Rectal smooth muscle tissue (tissue), 1 donor: ENCODE measurements around the gene COL20A1.

Experiments
- H3K27ac ChIP-seq: one replicate; pipeline ENCODE4 v1.7.0; 2013; ENCODE audit warnings: low read depth, low read length, inconsistent platforms
- H3K27me3 ChIP-seq: one replicate; pipeline ENCODE4 v1.7.0; 2013; ENCODE audit warnings: low read length; ENCODE audit not compliant: control insufficient read depth, insufficient read depth
- H3K36me3 ChIP-seq: one replicate; pipeline ENCODE4 v1.7.0; 2013; ENCODE audit warnings: low read length; ENCODE audit not compliant: control insufficient read depth, insufficient read depth
- H3K4me1 ChIP-seq: one replicate; pipeline ENCODE4 v1.7.0; 2013; ENCODE audit warnings: low read length; ENCODE audit not compliant: control insufficient read depth, insufficient read depth
- H3K4me3 ChIP-seq: one replicate; pipeline ENCODE4 v1.7.0; 2013; ENCODE audit warnings: low read length
- H3K9ac ChIP-seq: one replicate; pipeline ENCODE4 v1.7.0; 2013; ENCODE audit warnings: low read length

The COL20A1 gene

GRCh38 chr20:63311833-63312243 is 18.9 kb downstream of the COL20A1 start:
- no peak overlapping the region for H3K9ac ChIP-seq
- no peaks in the 10 kb centered on the region for H3K4me1 ChIP-seq
- H3K36me3 ChIP-seq: no peaks in the 10 kb centered on the region
- H3K4me3 ChIP-seq: no peak overlapping the region
- peaks cover 3% of the 10 kb centered on the region for H3K27me3 ChIP-seq
- H3K27ac ChIP-seq: no peak overlapping the region

GRCh38 chr20:63312273-63312672 is 19.3 kb downstream of the COL20A1 start:
- no peak overlapping the region for H3K9ac ChIP-seq
- H3K36me3 ChIP-seq: no peaks in the 10 kb centered on the region
- H3K4me1 ChIP-seq: no peaks in the 10 kb centered on the region
- H3K4me3 ChIP-seq: no peak overlapping the region
- no peak overlapping the region for H3K27ac ChIP-seq
- H3K27me3 ChIP-seq: peaks cover 3% of the 10 kb centered on the region

GRCh38 chr20:63312690-63313348 is 19.8 kb downstream of the COL20A1 start:
- no peaks in the 10 kb centered on the region for H3K4me1 ChIP-seq
- no peak overlapping the region for H3K4me3 ChIP-seq
- H3K27ac ChIP-seq: no peak overlapping the region
- H3K9ac ChIP-seq: no peak overlapping the region
- no peaks in the 10 kb centered on the region for H3K36me3 ChIP-seq
- H3K27me3 ChIP-seq: peaks cover 3% of the 10 kb centered on the region

- H3K4me3 ChIP-seq: no peak overlapping the region
- no peaks in the 10 kb centered on the region for H3K4me1 ChIP-seq
- H3K9ac ChIP-seq: no peak overlapping the region
- H3K27me3 ChIP-seq: peaks cover 3% of the 10 kb centered on the region
- no peak overlapping the region for H3K27ac ChIP-seq
- H3K36me3 ChIP-seq: no peaks in the 10 kb centered on the region
Observed at GRCh38 chr20:63313349-63314014, 20.5 kb downstream of the COL20A1 start.

GRCh38 chr20:63314015-63314471 is 21.1 kb downstream of the COL20A1 start:
- H3K9ac ChIP-seq: no peak overlapping the region
- H3K4me1 ChIP-seq: no peaks in the 10 kb centered on the region
- H3K27me3 ChIP-seq: peaks cover 3% of the 10 kb centered on the region
- no peaks in the 10 kb centered on the region for H3K36me3 ChIP-seq
- H3K27ac ChIP-seq: no peak overlapping the region
- H3K4me3 ChIP-seq: no peak overlapping the region

- H3K9ac ChIP-seq: no peak overlapping the region
- no peak overlapping the region for H3K4me3 ChIP-seq
- no peaks in the 10 kb centered on the region for H3K36me3 ChIP-seq
- no peaks in the 10 kb centered on the region for H3K4me1 ChIP-seq
- peaks cover 3% of the 10 kb centered on the region for H3K27me3 ChIP-seq
- no peak overlapping the region for H3K27ac ChIP-seq
Observed at GRCh38 chr20:63314566-63315239, 21.7 kb downstream of the COL20A1 start.

- H3K27me3 ChIP-seq: peaks cover 3% of the 10 kb centered on the region
- H3K4me1 ChIP-seq: no peaks in the 10 kb centered on the region
- no peak overlapping the region for H3K27ac ChIP-seq
- H3K9ac ChIP-seq: no peak overlapping the region
- H3K36me3 ChIP-seq: no peaks in the 10 kb centered on the region
- H3K4me3 ChIP-seq: no peak overlapping the region
Observed at GRCh38 chr20:63315240-63315689, 22.3 kb downstream of the COL20A1 start.

- Histone ChIP-seq H3K4me1 (no peaks in the 10 kb centered on the region), H3K36me3 (no peaks in the 10 kb centered on the region), H3K4me3 (no peak overlapping the region), H3K9ac (no peak overlapping the region), H3K27ac (no peak overlapping the region), H3K27me3 (peaks cover 3% of the 10 kb centered on the region)
Observed at GRCh38 chr20:63315731-63316491, 22.9 kb downstream of the COL20A1 start.

- H3K9ac ChIP-seq: no peak overlapping the region
- H3K27me3 ChIP-seq: peaks cover 3% of the 10 kb centered on the region
- no peaks in the 10 kb centered on the region for H3K4me1 ChIP-seq
- H3K36me3 ChIP-seq: no peaks in the 10 kb centered on the region
- no peak overlapping the region for H3K27ac ChIP-seq
- H3K4me3 ChIP-seq: no peak overlapping the region
Observed at GRCh38 chr20:63316502-63316921, 23.5 kb downstream of the COL20A1 start.

GRCh38 chr20:63317061-63317460 is 24.1 kb downstream of the COL20A1 start:
- Histone ChIP-seq H3K9ac (no peak overlapping the region), H3K4me3 (no peak overlapping the region), H3K27me3 (peaks cover 5% of the 10 kb centered on the region), H3K36me3 (no peaks in the 10 kb centered on the region), H3K27ac (no peak overlapping the region), H3K4me1 (no peaks in the 10 kb centered on the region)

- Histone ChIP-seq H3K36me3 (no peaks in the 10 kb centered on the region), H3K4me3 (no peak overlapping the region), H3K27ac (no peak overlapping the region), H3K9ac (no peak overlapping the region), H3K27me3 (peaks cover 5% of the 10 kb centered on the region), H3K4me1 (no peaks in the 10 kb centered on the region)
Observed at GRCh38 chr20:63317601-63318291, 24.8 kb downstream of the COL20A1 start.
